HG03571 (cell line): ENCODE results near the gene MACIR.
"Not testable (repeated sequence)": the region's sequence is repeated elsewhere in the genome, so short reads cannot be mapped to it uniquely, and the experiment has no call there.

Source experiments
- ATAC-seq: cut with Tn5 transposase; IDR thresholded peaks from one replicate; pipeline ENCODE4 v1.9.1; 2021; ENCODE audit not compliant: unreplicated experiment

MACIR gene

DNA sequence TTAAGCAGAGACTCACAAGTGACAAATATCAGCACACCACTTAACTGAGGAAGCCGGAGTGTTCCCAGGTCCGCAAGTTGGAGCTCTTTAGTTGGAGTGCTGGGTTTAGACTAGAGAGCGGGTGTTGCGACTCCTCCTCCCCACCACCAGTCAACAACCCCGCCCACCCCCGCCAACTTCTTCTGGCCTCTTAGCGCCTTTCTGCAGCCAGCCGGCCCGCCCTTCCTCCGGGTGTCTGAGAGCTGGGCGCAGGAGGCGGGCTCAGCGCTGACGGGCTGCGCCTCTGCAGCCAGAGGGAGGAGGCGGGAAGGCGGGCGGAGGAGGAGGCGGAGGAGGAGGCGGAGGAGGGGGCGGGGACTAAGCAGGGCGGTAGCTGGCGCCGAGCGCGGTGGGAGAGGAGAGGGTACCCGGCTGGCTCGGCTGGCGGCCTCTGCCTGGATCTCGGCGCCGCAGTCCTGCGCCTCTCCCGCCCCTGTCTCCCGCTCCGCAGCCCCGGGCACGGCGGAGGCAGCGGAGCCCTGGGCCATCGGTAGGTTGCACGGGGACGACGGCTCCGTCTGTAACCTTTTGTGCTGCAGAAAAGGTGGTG is at the start of gene MACIR:
Gene MACIR (plus strand): TSS at position 396 of the 589 bp plus-strand sequence. CDS start 17,157 bp downstream, outside the sequence.
- peak; percentile 78 for ATAC-seq

DNA sequence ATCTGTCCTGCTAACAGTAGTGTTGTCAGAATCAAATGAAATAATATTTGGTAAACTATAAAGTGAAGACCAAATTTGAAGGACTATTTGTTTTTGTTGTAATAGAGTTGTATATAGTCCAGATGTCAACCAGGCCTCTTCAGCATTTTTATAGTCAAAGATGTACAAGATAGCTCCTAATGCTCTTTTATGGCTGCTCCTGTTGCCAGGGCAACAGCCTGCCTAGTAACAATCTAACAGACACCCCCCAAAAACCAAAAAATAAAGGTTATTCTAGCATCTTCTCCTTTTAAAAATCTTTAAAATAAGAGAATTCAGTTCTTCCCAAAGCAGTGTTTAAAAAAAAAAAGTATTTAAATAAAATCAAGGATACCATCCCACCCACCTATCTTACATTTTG is 49.5 kb upstream of the MACIR start:
- ATAC-seq, result no peak

DNA sequence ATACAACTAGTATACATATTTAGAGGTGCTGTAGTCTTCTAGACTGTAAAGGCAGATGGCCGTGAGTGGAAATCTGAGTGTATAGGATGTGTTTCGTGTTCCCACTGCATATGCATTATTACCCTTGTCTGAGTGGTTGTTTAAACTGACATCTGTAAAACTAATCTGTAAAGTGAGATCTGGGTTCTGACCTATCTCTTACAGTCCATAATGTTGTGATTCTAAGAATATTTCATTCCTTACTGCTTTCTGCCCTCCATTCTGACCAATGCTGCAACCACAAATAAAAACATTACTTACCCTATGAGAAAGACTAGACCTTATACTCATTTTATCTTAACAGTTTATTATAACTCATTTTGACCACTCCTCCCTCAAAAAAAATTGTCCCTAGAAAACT is 47.6 kb upstream of the MACIR start:
- ATAC-seq, result no peak

GRCh38 chr5:103211576-103212561 is 46.7 kb upstream of the MACIR start:
- ATAC-seq, result peak; percentile 80

- ATAC-seq, result no peak
Measured at GRCh38 chr5:103216137-103216536, 42.4 kb upstream of the MACIR start.

GRCh38 chr5:103216697-103217096 is 41.9 kb upstream of the MACIR start:
- no peak for ATAC-seq

GRCh38 chr5:103217101-103217500 is 41.5 kb upstream of the MACIR start:
- ATAC-seq, result no peak

GRCh38 chr5:103218164-103218563 is 40.4 kb upstream of the MACIR start:
- ATAC-seq, result no peak

DNA sequence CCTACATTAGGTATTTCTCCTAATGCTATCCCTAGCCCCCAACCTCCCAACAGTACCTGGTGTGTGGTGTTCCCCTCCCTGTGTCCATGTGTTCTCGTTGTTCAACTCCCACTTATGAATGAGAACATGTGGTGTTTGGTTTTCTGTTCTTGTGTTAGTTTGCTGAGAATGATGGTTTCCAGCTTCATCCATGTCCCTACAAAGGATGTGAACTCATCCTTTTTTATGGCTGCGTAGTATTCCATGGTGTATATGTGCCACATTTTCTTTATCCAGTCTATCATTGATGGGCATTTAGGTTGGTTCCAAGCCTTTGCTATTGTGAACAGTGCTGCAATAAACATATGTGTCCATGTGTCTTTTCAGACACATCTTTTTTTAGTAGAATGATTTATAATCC is 39.5 kb upstream of the MACIR start:
- not testable (repeated sequence) for ATAC-seq

- ATAC-seq, result no peak
Measured at GRCh38 chr5:103223031-103223955, 35.3 kb upstream of the MACIR start.

- ATAC-seq, result peak; percentile 93
Measured at GRCh38 chr5:103224118-103224893, 34.3 kb upstream of the MACIR start.

- ATAC-seq, result no peak
Measured at GRCh38 chr5:103224894-103225246, 33.7 kb upstream of the MACIR start.

DNA sequence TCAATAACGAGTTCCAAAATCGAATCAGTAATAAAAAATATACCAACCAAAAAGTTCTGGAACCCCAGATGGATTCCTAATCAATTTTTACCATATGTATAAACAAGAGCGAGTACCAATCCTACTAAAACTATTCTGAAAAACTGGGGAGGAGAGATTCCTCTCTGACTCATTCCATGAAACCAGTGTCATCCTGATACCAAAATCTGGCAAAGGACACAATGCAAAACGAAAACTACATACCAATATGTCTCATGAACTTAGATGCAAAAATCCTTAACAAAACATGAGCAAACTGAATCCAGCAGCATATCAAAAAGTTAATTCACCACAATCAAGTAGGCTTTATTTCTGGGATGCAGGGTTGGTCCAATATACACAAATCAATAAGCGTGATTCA is 30.5 kb upstream of the MACIR start:
- no peak for ATAC-seq

- no peak for ATAC-seq
Measured at GRCh38 chr5:103228588-103228987, 30.0 kb upstream of the MACIR start.

DNA sequence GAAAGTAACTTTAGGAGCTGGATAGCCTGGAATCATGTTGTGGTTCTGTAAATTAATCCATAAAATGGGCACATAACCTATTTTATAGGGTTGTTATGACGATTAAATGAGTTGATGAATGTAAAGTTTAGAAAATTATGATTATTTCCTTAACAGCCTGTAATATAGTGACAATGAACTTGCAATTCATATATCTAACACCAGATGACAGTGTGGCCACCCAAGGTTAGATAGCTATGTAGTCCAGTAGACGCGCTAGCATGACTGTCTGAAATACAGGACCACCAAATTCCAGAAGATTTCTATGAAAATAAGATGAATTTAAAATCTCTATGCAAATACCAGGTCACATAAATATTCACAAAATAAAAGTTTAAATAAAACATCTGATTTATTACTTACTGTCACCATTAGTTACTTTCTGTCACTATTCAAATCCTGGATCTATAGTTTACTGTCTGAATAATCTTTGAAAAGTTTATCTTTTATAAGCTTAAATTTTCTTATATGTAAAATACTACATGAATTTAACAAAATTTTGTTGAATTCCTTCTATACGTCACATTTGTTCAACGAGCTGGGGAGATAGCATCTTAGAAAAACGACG is 26.1 kb upstream of the MACIR start:
- ATAC-seq, result peak; percentile 63

- ATAC-seq, result no peak
Measured at GRCh38 chr5:103234239-103234975, 24.2 kb upstream of the MACIR start.

- no peak for ATAC-seq
Measured at GRCh38 chr5:103235891-103236290, 22.7 kb upstream of the MACIR start.

GRCh38 chr5:103237778-103238177 is 20.8 kb upstream of the MACIR start:
- ATAC-seq, result no peak

DNA sequence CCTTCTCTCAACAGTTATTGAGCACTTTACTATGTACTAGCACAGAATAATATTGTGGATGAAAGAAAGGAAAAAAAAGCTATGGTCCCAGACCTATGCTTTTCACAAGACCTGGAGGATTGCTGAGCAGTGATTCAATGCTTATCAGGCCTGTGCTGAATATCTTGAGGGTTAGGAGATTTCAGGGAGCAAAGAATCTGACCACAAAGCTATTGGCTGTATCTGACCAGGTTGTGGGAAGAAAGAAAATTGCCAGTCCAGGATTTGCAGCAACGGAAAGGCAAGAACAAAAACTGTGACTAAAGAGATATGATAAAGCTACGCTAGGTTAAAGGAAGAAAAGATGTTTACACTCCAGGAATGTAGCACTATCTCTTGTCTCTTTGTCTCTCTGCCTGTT is 14.9 kb upstream of the MACIR start:
- no peak for ATAC-seq
